ENCODE data around the gene WFIKKN1.

- TF ChIP-seq CTCF (IDR thresholded peaks at IDR 0.05) (no peak), POLR2A (IDR thresholded peaks at IDR 0.05) (no peak)
These were observed 36.5 kb downstream of the WFIKKN1 start for GRCh38 chr16:667113-667779.
